ENCODE results near the gene GPC5.
"Not testable (repeated sequence)": the region's sequence is repeated elsewhere in the genome, so short reads cannot be mapped to it uniquely, and the experiment has no call there.

- TF ChIP-seq CTCF (IDR thresholded peaks at IDR 0.05); POLR2A (IDR thresholded peaks at IDR 0.05; ENCODE audit: low read length); FOSL2 (IDR thresholded peaks at IDR 0.05); FOSL2 (CRISPR knock-in tag; IDR thresholded peaks at IDR 0.05); RFX5 (IDR thresholded peaks at IDR 0.05); MAX (IDR thresholded peaks at IDR 0.05); RAD21 (conservative IDR thresholded peaks at IDR 0.05 in 1 of 2, IDR thresholded peaks at IDR 0.05 in 1 of 2); CBX8 (IDR thresholded peaks at IDR 0.05); MYC (IDR thresholded peaks at IDR 0.05; ENCODE audit: borderline replicate concordance, low read length); ESRRA (IDR thresholded peaks at IDR 0.05; ENCODE audit: borderline replicate concordance, low read length); EP300 (IDR thresholded peaks at IDR 0.05); RCOR1 (IDR thresholded peaks at IDR 0.05; ENCODE audit: low read depth, low read length); ZC3H11A (IDR thresholded peaks at IDR 0.05); SREBF2 (IDR thresholded peaks at IDR 0.05): not testable (repeated sequence)
Observed at GRCh38 chr13:91798338-91798737, 399.9 kb downstream of the GPC5 start.

Data from A549 (cell line).